Calu3 (cell line): ENCODE data around the gene SHD. TPM values are rescaled to one million over a fixed set of nuclear protein-coding genes. Genes with fewer than 3 reads are reported as not detected.

ENCODE experiments used
- BruUV-seq: library from RNA; stranded (reverse); fragments of 400-500 nt; replicated peaks from 2 replicates; lab custom pipeline; 2021; lab: Mats Ljungman, UMichigan
- CTCF ChIA-PET: fragments of 300-600 bp; sonication (Branson Sonifier 250); formaldehyde crosslinking; loops from one replicate; lab custom pipeline; 2022; ENCODE audit warnings: antibody characterized with exemption; lab: Charles Lee
- DNase-seq: peaks from one replicate; pipeline ENCODE4 v3.0.0; 2022
- H3K27ac Mint-ChIP-seq: one replicate; pipeline ENCODE4 v1.8.0; 2022; ENCODE audit warnings: mixed read lengths; ENCODE audit not compliant: unreplicated experiment
- H3K27me3 Mint-ChIP-seq: one replicate; pipeline ENCODE4 v1.8.0; 2022; ENCODE audit warnings: mixed read lengths; ENCODE audit not compliant: unreplicated experiment
- H3K36me3 Mint-ChIP-seq: one replicate; pipeline ENCODE4 v1.8.0; 2022; ENCODE audit warnings: mild to moderate bottlenecking, moderate library complexity, mixed read lengths; ENCODE audit not compliant: insufficient read depth, unreplicated experiment
- H3K4me1 Mint-ChIP-seq: one replicate; pipeline ENCODE4 v1.8.0; 2022; ENCODE audit warnings: mild to moderate bottlenecking, low read depth, mixed read lengths; ENCODE audit not compliant: unreplicated experiment
- H3K4me3 Mint-ChIP-seq: one replicate; pipeline ENCODE4 v1.8.0; 2022; ENCODE audit warnings: mild to moderate bottlenecking, low read depth, moderate library complexity, mixed read lengths; ENCODE audit not compliant: unreplicated experiment
- H3K9me3 Mint-ChIP-seq: one replicate; pipeline ENCODE4 v1.8.0; 2022; ENCODE audit warnings: low read depth, mixed read lengths; ENCODE audit not compliant: unreplicated experiment
- intact Hi-C: fragments of 100-400 bp; cut with micrococcal nuclease; formaldehyde crosslinking; loops from one replicate; pipeline ENCODE4 v1.10.0; 2022; ENCODE audit not compliant: unreplicated experiment
- total RNA-seq: library from RNA; stranded (reverse); gene quantifications from 2 replicates; pipeline ENCODE4 v1.2.3, GENCODE V29; 2022
- TF ChIP-seq, protein P1 (sequence below): fragments of 200-600 bp; IDR thresholded peaks from one replicate; pipeline ENCODE4 v1.8.0; 2022; ENCODE audit warnings: antibody characterized with exemption; ENCODE audit not compliant: unreplicated experiment

Gene SHD
- total RNA-seq, 1 experiment from 2014 or later = not detected

GRCh38 chr19:4257025-4257424 is 22.0 kb upstream of the SHD start:
- intact Hi-C loops = no loop called here
- no peak for DNase-seq
- no peaks in the 10 kb centered on the region for H3K4me1 Mint-ChIP-seq
- H3K4me3 Mint-ChIP-seq = no peak overlapping the region
- peaks cover 30% of the 10 kb centered on the region for H3K36me3 Mint-ChIP-seq
- H3K9me3 Mint-ChIP-seq = no peaks in the 10 kb centered on the region
- H3K27me3 Mint-ChIP-seq = no peaks in the 10 kb centered on the region
- CTCF ChIA-PET = interaction anchor here (0.5 kb wide), 1 partner anchor 74 kb away, joined by 4 read pairs; no protein-coding TSS in a partner anchor
- no peak overlapping the region for H3K27ac Mint-ChIP-seq
- no TSS peak for BruUV-seq
- TF ChIP-seq, protein P1, sequence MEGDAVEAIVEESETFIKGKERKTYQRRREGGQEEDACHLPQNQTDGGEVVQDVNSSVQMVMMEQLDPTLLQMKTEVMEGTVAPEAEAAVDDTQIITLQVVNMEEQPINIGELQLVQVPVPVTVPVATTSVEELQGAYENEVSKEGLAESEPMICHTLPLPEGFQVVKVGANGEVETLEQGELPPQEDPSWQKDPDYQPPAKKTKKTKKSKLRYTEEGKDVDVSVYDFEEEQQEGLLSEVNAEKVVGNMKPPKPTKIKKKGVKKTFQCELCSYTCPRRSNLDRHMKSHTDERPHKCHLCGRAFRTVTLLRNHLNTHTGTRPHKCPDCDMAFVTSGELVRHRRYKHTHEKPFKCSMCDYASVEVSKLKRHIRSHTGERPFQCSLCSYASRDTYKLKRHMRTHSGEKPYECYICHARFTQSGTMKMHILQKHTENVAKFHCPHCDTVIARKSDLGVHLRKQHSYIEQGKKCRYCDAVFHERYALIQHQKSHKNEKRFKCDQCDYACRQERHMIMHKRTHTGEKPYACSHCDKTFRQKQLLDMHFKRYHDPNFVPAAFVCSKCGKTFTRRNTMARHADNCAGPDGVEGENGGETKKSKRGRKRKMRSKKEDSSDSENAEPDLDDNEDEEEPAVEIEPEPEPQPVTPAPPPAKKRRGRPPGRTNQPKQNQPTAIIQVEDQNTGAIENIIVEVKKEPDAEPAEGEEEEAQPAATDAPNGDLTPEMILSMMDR = no peak

DNA sequence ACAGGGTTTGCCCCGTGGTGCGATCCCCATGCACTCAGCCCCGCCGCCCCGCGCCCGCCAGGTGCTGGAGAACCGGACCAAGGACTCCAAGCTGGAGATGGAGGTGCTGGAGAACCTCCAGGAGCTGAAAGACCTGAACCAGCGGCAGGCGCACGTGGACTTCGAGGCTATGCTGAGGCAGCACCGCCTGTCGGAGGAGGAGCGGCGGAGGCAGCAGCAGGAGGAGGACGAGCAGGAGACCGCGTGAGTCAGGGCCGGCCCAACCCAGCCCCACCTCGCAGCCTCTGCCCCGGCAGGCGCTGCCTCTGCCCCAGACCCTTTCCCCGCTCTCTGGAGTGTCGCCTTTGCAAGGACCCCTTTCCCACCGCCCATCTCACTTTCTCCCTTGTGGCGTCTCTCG is 20.9 kb upstream of the SHD start:
- no peaks in the 10 kb centered on the region for H3K4me1 Mint-ChIP-seq
- BruUV-seq = no TSS peak
- CTCF ChIA-PET = no interaction called here
- intact Hi-C loops = no loop called here
- TF ChIP-seq, protein P1 = no peak
- H3K9me3 Mint-ChIP-seq = no peaks in the 10 kb centered on the region
- peaks cover 32% of the 10 kb centered on the region for H3K36me3 Mint-ChIP-seq
- H3K27me3 Mint-ChIP-seq = no peaks in the 10 kb centered on the region
- no peak overlapping the region for H3K4me3 Mint-ChIP-seq
- DNase-seq = no peak
- no peak overlapping the region for H3K27ac Mint-ChIP-seq

GRCh38 chr19:4260613-4261191 is 18.4 kb upstream of the SHD start:
- DNase-seq = no peak
- H3K9me3 Mint-ChIP-seq = no peaks in the 10 kb centered on the region
- H3K4me1 Mint-ChIP-seq = no peaks in the 10 kb centered on the region
- intact Hi-C loops = no loop called here
- TF ChIP-seq, protein P1 = no peak
- CTCF ChIA-PET = no interaction called here
- H3K27ac Mint-ChIP-seq = no peak overlapping the region
- peaks cover 33% of the 10 kb centered on the region for H3K36me3 Mint-ChIP-seq
- H3K27me3 Mint-ChIP-seq = no peaks in the 10 kb centered on the region
- no TSS peak for BruUV-seq
- H3K4me3 Mint-ChIP-seq = no peak overlapping the region

DNA sequence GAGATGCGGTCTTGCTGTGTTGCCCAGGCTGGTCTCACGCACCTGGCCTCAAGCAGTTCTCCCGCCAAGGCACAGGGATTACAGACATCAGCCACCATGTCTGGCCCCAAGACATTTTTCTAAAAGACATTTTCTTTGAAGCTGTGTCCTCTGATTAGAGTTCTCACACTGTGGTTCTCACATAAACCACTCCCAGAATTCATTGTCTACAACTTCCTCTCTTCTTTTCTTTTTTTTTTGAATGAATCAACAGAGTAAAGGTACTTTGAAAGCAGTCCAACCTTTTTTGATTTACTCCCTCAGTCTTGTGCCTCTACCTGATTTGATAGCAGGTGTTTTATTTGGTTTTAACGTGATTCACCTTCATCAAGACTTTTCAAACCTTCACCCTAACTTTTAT is 14.3 kb upstream of the SHD start:
- BruUV-seq = no TSS peak
- CTCF ChIA-PET = no interaction called here
- no peak for DNase-seq
- Mint-ChIP-seq H3K27me3 (no peaks in the 10 kb centered on the region), H3K36me3 (peaks cover 43% of the 10 kb centered on the region), H3K27ac (no peak overlapping the region), H3K4me3 (no peak overlapping the region), H3K9me3 (no peaks in the 10 kb centered on the region), H3K4me1 (no peaks in the 10 kb centered on the region)
- TF ChIP-seq, protein P1 = no peak
- intact Hi-C loops = no loop called here
